Stomach (tissue), 4 donors: Measurements from ENCODE around the gene HOXD8.

ENCODE experiments used
- CTCF ChIP-seq, 7 experiments: fragments of 450-650 bp in 4 of 7; fragments of 200-600 bp in 3 of 7; sonication (generic) in 3 of 7; IDR thresholded peaks; one replicate each; pipeline ENCODE4 v1.5.1; 2016 to 2019; ENCODE audit warnings: antibody characterized with exemption in 7 of 7, control low read depth in 2 of 7, mild to moderate bottlenecking in 1 of 7
- EP300 ChIP-seq: sonication (generic); formaldehyde crosslinking; IDR thresholded peaks from one replicate; pipeline ENCODE4 v1.6.1; 2017; ENCODE audit warnings: antibody characterized with exemption
- POLR2A ChIP-seq, 4 donors: fragments of 450-650 bp; IDR thresholded peaks; one replicate each; pipeline ENCODE4 v1.6.1; 2016; ENCODE audit warnings: antibody characterized with exemption in 4 of 4, control low read depth in 2 of 4, mild to moderate bottlenecking in 1 of 4, moderate library complexity in 1 of 4
- POLR2AphosphoS5 ChIP-seq, 3 donors: sonication (generic); formaldehyde crosslinking; IDR thresholded peaks; one replicate each; pipeline ENCODE4 v1.6.1; 2016; ENCODE audit warnings: antibody characterized with exemption in 3 of 3

GRCh38 chr2:176127774-176128072 is 1.8 kb upstream of the HOXD8 start:
- TF ChIP-seq CTCF (IDR thresholded peaks at IDR 0.05), result no peak
- TF ChIP-seq EP300, result no peak
- no peak for TF ChIP-seq POLR2A (IDR thresholded peaks at IDR 0.05)
- no peak for TF ChIP-seq POLR2AphosphoS5 (IDR thresholded peaks at IDR 0.05)
